GM19463 (cell line): ENCODE data around the gene ATP8B2.
"Not testable (repeated sequence)": the region's sequence is repeated elsewhere in the genome, so short reads cannot be mapped to it uniquely, and the experiment has no call there.

ENCODE experiments used
- ATAC-seq: cut with Tn5 transposase; IDR thresholded peaks from one replicate; pipeline ENCODE4 v1.9.1; 2021; ENCODE audit warnings: mild to moderate bottlenecking, moderate library complexity; ENCODE audit not compliant: unreplicated experiment

The ATP8B2 gene

DNA sequence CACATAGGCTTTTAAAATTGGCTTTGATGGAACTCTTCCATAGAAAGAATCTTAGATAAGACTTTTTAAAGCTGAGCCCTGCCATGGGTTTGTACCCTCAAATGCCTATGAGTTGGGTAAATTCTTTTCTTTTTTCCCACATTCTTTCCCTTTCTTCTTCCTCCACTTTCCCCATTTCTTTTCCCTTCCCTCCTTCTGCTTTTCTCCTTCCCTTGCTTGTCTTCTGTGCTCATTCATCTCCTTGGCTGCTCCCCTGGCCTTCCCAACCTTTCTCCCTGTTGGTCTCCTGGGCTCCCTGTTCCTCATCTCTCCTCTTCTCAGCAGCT is 3.8 kb upstream of the ATP8B2 start:
- not testable (repeated sequence) for ATAC-seq

DNA sequence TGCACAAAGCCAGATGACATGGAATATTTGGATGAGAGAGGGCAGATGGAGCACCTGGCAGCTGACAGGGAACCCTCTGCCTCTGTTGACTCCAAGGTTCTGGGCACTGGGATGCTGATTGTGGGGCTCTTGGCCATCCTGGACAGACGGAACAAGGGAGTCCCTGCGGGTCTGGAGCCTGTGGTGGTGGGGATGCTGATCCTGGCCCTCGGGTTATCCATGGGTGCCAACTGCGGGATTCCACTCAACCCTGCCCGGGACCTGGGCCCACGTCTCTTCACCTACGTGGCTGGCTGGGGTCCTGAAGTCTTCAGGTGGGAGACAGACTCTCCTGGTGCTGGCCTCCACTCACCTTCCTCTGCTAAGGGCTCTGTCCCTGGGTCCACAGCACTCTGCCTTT is 1.8 kb upstream of the ATP8B2 start:
- ATAC-seq: no peak

DNA sequence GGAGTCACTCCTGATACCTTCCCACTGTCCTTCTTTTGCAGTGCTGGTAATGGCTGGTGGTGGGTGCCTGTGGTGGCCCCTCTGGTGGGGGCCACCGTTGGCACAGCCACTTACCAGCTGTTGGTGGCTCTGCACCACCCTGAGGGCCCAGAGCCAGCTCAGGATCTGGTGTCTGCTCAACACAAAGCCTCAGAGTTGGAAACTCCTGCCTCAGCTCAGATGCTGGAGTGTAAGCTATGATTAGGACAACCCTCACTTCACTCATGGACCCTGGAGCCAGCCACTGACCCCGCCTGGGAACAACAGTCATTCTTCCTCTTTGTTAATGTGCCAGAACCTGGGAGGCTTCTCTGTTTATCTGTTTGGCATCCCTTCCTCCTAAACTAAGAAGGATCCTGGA is 1.1 kb upstream of the ATP8B2 start:
- ATAC-seq: no peak

DNA sequence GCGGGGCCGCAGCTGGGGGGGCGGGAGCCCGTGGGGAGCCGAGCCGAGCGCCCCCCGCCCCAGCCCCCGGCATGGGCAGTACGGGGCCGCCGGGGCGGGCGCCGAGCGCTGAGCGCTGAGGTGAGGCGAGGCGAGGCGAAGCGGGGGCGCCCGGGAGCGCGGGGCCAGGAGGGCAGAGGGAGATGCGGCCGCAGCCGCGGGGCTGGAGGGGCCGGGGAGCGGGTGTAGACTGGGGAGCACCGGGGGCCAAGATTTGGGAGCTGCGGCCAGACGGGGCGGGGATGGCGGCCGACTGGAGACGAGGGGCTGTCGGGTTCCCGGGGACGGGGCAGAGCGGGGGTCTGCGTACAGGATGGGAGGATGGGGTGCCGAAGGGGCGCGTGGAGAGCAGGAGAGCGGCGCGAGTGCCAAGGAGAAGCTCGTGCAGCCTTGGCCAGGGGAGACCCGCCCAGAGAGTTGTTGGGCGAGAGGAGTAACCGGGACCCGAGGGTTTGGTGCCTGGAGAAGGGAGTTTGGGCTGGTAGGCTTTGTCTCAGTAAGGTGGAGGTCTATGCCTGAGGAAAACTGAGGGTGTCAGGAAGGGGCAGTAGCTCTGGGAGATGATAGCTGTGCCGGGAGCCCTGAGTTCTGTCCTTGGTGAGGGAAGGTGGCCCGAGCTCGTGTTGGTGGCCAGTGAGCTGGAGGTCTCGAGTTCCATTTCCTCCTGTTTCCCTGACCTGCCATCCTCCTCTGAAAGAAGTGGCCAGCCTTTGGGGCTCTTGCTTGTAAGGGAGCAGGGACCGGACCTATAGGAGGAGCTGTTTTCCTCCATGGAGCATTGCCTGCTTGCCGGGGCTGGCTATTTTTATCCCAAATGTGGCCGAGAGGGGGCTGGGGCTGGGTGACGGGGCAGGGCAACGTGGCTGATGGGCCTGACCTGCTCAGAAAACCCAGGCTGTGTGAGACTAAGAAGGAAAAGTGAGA is 539 bp downstream of the ATP8B2 start:
- ATAC-seq: no peak

DNA sequence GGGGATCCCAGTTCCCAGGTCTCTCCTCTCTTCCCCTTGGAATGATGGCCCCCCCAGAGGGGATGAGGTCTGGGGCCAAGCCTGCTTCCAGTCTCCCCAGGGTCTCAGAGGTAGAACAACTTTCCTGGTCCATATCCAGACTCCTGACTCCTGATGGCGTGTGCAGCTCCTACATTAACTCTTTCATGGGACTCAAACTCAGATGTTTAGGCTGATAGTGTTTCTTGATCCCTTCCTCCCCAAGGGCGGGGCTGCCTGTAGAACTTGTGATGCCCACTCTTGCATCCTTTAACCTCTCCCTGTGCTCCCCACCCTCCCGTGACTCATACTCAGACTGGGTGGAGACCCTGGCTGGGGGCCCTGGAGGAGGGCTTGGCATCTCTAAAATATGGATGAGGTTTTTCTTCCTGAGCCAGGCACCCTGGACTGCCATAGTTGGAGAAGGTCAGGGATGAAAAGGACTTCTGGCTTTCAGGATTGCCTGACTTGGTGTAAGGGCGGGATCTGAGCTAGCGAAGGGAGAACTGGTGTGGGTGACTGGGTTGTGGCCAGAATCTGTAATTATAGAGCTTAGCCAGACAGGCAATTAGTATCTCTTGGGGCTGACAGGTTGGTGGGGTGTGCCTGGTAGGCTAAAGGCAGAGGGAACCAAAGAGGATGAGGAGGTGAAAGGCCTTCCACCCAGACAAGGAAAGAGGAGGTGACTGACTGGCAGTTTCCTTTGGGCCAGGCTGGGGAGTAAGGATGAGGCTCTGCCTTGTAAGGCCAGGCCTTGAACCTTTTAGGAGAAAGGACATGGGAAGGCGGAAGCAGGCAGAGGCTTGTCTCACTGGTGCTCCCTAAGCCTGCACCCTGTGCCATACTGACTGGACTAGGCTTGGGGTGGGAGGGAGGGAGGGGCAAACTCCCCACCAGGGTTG is 1.5 kb downstream of the ATP8B2 start:
- ATAC-seq: no peak

DNA sequence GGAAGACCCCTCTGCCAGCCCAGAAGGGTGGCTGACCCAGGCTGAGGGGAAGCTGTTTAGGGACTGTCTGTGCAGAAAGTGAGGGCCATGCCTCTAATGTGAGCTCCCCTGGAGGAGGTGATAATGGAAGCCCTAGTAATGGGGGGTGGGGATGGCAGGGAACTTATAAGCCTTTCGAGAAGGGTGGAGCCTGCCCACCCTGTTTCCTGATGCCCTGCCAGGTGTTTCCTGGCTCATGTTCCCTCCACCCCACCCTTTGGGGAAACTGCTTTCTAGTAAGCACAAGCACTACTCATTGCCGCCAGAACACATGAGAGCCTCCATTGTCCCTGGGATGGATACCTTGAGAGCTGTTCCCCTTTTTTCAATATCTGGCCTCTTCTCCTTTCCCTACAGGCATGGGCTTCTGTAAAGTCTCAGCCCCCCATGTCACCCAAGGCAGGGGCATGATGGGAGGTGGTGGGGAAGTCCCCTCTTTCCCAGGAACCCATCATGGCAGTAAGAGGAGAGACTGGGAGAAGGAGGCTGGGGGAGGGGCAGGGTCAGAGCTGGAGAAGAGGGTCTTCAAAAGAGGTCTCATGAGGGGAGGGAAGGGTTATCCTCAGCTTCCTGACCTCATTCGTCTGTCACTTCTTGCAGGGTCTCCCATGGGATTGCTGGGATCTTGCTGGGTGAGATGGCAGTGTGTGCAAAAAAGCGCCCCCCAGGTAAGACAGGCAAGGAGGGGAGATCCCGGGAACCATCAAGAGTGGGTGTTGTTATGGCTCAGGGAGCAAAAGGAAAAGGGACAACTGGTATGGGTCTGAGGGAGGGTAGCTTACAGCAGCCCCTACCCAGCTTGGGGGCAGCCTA is 2.4 kb downstream of the ATP8B2 start:
- no peak for ATAC-seq

DNA sequence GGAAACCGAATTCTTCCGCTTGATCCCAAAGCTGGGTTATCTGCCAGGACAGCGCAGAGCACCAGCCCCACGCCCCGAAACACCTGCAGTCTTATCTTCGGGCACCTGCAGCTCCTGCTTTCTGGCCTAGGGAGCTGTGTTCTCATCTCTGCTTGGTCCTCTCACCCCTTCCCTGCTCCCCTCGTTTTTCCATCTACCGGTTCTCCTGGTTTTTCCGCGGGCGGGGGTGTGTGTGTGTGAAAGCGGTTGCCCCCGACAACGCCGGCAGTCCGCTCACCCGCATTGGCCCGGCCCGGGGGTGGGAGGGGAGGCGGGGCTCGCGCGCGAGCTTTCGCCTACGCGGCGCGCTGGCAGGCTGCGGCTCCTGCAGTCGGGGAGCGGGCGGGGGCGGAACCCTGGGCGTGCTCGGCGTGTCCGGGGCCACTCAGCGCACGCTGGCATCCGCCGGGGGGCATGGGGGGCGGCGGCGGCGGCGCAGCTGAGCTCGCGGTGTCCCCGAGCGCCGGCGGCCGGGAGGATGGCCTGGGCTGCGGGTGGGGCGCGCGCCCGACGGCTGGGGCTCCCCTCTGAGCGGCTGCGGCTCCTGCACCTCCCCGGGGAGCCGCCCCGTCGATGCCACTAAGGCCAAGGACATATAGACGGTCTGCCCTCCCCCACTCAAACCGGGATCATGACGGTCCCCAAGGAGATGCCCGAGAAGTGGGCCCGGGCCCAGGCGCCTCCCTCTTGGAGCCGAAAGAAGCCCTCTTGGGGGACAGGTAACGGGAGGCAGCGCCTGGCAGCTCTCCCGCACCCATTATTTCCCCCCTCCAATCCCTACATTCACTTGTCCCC is 3.2 kb downstream of the ATP8B2 start:
- ATAC-seq: peak; percentile 56

DNA sequence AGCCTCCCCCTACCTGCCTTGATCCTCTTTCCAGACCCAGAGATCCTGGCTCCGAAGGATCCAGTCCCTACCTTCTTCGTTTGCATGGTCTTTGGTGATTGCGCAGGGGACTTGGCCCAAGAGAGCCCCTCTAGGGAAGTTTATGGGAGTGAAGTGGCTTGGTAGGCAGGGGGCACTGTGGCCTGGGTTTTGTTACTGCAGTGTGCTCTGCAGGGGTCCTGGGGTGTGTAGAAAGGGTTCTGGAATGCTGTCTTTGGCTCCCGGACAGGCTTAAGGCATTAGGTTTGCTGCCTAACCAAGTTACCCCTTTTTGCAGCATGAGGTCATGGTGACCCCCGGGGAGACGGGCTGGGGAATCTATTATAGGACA is 3.8 kb downstream of the ATP8B2 start:
- no peak for ATAC-seq

DNA sequence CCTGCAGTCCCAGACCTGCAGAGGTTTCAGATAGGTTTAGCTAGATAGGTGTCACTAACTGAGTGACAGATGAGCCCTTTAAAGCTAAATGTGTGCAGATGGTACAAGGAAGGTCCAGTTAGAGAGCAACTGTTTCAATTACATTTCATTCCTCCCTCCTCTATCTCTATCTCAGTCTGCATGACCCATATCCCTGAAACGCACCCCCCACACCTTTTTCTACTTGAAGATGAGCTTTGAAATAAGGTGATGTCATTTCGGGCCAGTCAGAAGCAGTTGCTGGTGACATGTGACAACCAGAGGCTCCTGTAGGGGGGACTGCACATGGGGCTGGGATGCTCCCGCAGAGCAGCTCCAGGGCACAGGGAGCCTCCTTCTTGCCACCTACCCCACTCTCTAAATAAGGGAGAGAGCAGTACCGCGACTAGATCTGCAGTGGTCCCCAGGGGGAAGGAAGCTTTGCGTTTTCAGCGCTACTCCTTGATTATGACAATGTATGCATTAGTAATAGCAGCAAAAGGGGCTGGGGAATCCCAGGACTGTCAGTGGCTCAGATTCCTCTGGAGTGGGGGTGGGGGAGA is 4.3 kb downstream of the ATP8B2 start:
- no peak for ATAC-seq

DNA sequence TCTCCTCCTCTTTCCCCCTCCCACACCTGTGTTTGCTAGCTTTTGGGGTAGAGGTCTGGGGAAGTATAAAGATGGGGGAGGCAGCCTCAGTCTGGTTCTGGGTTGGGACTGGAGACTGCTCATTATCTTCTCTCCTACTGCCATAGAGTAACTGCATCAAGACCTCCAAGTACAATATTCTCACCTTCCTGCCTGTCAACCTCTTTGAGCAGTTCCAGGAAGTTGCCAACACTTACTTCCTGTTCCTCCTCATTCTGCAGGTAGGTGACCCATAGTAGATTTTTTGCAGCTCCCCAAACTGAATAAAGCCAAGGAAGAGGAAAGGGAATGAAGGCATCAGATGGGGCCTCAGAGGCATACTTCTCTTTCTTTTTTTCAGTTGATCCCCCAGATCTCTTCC is 5.3 kb downstream of the ATP8B2 start:
- ATAC-seq: no peak

DNA sequence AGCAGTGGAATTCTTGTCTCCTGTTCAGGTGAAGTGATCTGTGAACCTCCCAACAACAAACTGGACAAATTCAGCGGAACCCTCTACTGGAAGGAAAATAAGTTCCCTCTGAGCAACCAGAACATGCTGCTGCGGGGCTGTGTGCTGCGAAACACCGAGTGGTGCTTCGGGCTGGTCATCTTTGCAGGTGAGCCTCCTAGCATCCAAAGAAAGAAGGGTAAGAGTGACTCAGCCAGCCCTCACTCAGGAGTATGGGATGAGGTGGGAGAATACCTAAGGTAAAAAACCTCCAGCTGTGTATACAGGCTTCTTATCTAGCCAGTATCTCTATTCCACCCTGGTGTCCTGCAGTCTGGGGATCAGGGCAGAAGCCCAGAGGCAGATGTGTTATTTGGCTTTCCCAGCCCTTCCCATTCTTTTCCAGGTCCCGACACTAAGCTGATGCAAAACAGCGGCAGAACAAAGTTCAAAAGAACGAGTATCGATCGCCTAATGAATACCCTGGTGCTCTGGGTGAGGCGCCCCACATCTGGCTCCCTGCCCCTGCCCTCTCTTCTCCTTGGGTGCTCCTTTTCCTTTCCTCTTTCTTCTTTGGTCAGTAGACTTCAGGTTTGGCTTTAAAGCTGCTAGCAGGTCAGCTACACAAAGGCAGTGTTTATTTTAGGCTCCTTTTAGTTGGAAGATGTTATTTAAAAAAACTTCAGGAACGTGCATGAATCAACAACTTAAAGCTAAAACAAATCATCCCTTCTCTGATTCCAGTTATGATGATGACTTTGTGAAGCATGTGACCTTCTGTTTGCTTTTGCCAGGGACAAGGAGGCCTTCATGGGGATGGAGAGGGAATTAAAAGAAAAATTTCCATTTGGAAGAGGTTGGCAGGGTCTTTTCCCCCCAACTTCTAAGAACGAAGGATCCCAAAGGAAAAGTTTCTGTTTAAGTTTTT is 9.0 kb downstream of the ATP8B2 start:
- no peak for ATAC-seq

DNA sequence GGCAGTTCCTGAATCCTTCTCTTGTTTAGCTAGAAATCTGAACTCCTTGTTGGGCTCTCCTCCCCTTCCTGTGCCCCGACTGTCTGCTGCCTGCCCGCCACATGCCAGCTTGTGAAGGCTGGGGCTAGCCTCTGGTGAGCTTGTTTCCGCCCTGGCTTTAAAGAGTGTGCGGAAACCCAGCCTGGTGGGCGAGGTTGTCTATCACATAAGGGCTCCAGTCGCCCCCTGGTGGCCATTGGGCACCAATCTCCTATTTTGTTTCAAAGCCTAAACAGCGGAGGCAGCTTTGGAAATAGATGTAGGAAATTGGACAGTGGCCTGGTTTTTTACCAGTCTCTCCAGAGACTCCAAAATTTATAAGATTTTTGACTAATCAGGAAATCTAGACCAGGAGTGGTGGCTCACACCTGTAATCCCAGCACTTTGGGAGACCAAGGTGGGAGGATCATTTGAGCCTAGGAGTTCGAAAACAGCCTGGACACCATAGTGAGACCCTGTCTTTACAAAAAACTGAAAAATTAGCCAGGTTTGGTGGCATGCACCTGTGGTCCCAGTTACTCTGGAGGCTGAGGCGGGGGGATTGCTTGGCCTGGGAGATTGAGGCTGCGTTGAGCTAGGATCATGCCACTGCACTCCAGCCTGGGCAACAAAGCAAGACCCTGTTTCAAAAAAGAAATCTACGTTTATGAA is 9.8 kb downstream of the ATP8B2 start:
- peak; percentile 60 for ATAC-seq

DNA sequence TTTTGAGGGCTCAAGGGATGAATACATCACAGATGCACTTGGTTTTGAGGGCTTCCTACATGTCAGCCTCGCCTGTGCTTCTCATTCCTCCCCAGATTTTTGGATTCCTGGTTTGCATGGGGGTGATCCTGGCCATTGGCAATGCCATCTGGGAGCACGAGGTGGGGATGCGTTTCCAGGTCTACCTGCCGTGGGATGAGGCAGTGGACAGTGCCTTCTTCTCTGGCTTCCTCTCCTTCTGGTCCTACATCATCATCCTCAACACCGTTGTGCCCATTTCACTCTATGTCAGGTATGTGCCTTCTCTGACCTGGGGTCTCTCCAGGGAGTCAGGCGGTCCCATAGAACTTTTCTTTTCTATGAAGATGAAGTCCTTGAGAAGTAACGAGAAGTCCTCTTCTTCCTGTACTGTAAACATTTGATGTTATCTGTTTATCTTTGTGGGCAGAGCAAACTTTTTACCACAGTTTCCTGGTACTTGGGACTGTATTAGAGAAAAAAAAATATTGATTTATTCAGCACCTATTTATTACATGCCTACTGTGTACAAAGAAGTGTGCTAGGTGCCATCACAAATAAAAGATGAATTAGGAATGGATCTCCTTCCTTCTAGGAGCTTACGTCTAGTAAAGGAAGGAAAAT is 12.0 kb downstream of the ATP8B2 start:
- ATAC-seq: no peak

DNA sequence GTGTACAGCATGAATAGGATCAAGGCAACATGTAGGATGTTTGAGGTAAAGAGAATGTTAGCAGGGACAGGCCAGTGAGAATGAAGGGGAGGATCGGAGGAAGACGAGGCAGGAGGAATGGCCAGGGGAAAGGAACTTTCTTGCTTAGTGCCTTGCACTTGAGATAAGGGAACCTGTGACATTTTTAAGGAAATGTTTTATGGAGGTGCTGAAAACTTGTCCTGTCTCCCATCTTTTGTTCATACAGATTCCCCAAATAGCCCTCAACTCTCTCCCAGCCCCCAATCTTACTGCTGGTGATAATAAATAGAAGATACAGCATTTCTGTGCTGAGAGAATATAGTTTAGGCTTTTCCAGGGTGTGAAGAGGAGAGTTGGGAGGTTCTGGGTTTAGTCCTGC is 13.6 kb downstream of the ATP8B2 start:
- no peak for ATAC-seq

DNA sequence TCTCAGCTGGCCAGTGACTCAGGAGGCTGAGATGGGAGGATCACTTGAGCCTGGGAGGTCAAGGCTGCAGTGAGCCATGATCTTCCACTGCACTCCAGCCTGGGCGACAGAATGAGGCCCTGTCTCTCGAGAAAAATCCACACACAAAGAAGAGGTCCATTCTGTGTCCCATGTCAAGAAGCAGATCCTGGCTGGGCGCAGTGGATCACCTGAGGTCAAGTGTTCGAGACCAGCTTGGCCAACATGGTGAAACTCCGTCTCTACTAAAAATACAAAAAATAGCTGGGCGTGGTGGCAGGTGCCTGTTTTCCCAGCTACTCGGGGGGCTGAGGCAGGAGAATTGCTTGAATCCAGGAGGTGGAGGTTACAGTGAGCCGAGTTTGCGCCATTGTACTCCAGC is 16.0 kb downstream of the ATP8B2 start:
- ATAC-seq: not testable (repeated sequence)

DNA sequence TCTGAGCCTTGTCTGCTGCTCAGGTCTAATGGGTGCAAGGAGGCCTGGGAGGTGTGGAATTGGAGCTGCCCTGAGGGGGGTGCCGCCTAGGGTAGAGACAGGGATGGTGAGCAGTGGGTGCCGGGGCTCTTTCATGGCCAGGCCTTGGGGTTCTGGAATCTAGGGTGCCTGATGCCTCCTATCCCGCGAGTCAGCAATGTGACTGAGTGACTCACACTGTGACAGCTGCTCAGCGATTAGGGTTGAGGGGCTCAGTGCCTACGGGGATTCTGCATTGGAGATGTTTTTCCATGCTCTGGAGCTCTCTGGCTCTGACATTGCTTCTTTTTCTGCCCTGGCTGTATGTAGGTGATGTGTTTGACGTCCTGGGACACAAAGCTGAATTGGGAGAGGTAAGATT is 16.8 kb downstream of the ATP8B2 start:
- ATAC-seq: no peak

DNA sequence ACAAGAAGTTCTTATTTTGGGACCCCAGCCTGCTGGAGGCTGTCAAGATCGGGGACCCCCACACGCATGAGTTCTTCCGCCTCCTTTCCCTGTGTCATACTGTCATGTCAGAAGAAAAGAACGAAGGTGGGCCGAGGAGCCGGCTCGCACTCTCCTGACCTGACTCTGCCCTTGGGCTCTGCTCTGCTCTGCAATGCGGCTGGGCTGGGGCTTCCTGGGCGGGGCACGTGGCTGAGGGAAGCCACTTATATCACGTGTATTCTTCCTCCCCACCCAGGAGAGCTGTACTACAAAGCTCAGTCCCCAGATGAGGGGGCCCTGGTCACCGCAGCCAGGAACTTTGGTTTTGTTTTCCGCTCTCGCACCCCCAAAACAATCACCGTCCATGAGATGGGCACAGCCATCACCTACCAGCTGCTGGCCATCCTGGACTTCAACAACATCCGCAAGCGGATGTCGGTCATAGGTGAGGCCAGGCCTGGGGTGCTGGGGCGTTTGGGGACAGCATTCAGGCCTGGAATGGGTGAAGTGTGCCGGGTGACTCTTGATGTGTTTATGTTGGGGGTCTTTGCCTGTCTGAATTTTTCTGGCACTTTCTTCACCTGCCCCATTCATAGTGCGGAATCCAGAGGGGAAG is 17.6 kb downstream of the ATP8B2 start:
- ATAC-seq: no peak
